GM21515 (cell line): ENCODE measurements around the gene ZBTB44.
"Not testable (repeated sequence)": the region's sequence is repeated elsewhere in the genome, so short reads cannot be mapped to it uniquely, and the experiment has no call there.

Experiments used
- ATAC-seq: cut with Tn5 transposase; IDR thresholded peaks from one replicate; pipeline ENCODE4 v1.9.1; 2021; ENCODE audit not compliant: unreplicated experiment

Gene ZBTB44

GRCh38 chr11:130314750-130315285 lies at the start of gene ZBTB44:
TSS of gene ZBTB44 (minus strand) at chr11:130314917. CDS start at chr11:130261873, 53,044 bp downstream.
- ATAC-seq = peak; percentile 57

GRCh38 chr11:130359419-130359818 lies 44.7 kb upstream of the ZBTB44 start:
- no peak for ATAC-seq

- ATAC-seq = no peak
Observed at GRCh38 chr11:130358398-130358797, 43.7 kb upstream of the ZBTB44 start.

GRCh38 chr11:130347261-130347660 lies 32.5 kb upstream of the ZBTB44 start:
- ATAC-seq = no peak

- ATAC-seq = no peak
Observed at GRCh38 chr11:130344841-130345240, 30.1 kb upstream of the ZBTB44 start.

GRCh38 chr11:130340671-130341319 lies 26.1 kb upstream of the ZBTB44 start:
- ATAC-seq = no peak

- ATAC-seq = no peak
Observed at GRCh38 chr11:130338667-130339066, 23.9 kb upstream of the ZBTB44 start.

GRCh38 chr11:130337281-130338089 lies 22.8 kb upstream of the ZBTB44 start:
- no peak for ATAC-seq

GRCh38 chr11:130331397-130331796 lies 16.7 kb upstream of the ZBTB44 start:
- not testable (repeated sequence) for ATAC-seq

GRCh38 chr11:130330101-130330684 lies 15.5 kb upstream of the ZBTB44 start:
- ATAC-seq = no peak

- ATAC-seq = no peak
Observed at GRCh38 chr11:130328420-130328819, 13.7 kb upstream of the ZBTB44 start.

GRCh38 chr11:130327716-130328115 lies 13.0 kb upstream of the ZBTB44 start:
- ATAC-seq = no peak

GRCh38 chr11:130325691-130326090 lies 11.0 kb upstream of the ZBTB44 start:
- ATAC-seq = no peak

GRCh38 chr11:130323452-130324450 lies 9.0 kb upstream of the ZBTB44 start:
- no peak for ATAC-seq

GRCh38 chr11:130322126-130322525 lies 7.4 kb upstream of the ZBTB44 start:
- ATAC-seq = no peak

GRCh38 chr11:130318031-130318673 lies 3.4 kb upstream of the ZBTB44 start:
- ATAC-seq = no peak

- ATAC-seq = peak; percentile 14
Observed at GRCh38 chr11:130315354-130315970, 745 bp upstream of the ZBTB44 start.

GRCh38 chr11:130314184-130314749 lies 450 bp downstream of the ZBTB44 start:
- peak; percentile 56 for ATAC-seq
